Body of pancreas (tissue), 4 donors: Measurements from ENCODE around the gene GBP4.

Source experiments
- POLR2A ChIP-seq, 3 donors: fragments of 450-650 bp; IDR thresholded peaks; one replicate each; pipeline ENCODE4 v1.6.1; 2016; ENCODE audit warnings: antibody characterized with exemption in 3 of 3, mild to moderate bottlenecking in 2 of 3
- TF ChIP-seq, protein P1 (sequence below), 7 experiments: fragments of 450-650 bp in 4 of 7; fragments of 200-600 bp in 3 of 7; sonication (generic) in 3 of 7; IDR thresholded peaks; one replicate each; pipeline ENCODE4 v1.5.1; 2016 to 2019; ENCODE audit warnings: antibody characterized with exemption in 7 of 7

- TF ChIP-seq, protein P1, sequence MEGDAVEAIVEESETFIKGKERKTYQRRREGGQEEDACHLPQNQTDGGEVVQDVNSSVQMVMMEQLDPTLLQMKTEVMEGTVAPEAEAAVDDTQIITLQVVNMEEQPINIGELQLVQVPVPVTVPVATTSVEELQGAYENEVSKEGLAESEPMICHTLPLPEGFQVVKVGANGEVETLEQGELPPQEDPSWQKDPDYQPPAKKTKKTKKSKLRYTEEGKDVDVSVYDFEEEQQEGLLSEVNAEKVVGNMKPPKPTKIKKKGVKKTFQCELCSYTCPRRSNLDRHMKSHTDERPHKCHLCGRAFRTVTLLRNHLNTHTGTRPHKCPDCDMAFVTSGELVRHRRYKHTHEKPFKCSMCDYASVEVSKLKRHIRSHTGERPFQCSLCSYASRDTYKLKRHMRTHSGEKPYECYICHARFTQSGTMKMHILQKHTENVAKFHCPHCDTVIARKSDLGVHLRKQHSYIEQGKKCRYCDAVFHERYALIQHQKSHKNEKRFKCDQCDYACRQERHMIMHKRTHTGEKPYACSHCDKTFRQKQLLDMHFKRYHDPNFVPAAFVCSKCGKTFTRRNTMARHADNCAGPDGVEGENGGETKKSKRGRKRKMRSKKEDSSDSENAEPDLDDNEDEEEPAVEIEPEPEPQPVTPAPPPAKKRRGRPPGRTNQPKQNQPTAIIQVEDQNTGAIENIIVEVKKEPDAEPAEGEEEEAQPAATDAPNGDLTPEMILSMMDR (IDR thresholded peaks at IDR 0.05): no peak
- TF ChIP-seq POLR2A (IDR thresholded peaks at IDR 0.05): no peak
These were observed 836 bp upstream of the GBP4 start for GRCh38 chr1:89199525-89200031.
